Measurements from ENCODE around the gene ETS1.

DNA sequence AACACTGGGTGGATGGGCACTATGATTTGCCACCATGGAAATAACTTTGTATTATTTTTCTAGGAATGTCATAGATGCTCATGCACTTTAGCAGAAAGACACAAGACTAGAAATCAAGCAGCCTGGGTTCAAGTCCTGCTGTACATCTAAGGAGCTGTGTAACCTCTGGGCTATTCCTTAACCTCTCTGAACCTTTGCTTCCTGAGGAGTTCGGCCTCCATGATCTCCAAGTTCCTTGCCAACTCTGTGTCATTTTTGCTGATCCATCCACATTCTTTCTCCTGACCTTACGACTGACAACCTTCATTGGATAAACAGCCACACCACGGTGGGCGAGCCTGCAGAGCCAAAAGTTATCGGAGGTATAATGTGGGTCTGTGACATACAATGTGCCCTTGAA lies 24.1 kb downstream of the ETS1 start:
- no peak for TF ChIP-seq POLR2A (IDR thresholded peaks at IDR 0.05)
- TF ChIP-seq, protein P1, sequence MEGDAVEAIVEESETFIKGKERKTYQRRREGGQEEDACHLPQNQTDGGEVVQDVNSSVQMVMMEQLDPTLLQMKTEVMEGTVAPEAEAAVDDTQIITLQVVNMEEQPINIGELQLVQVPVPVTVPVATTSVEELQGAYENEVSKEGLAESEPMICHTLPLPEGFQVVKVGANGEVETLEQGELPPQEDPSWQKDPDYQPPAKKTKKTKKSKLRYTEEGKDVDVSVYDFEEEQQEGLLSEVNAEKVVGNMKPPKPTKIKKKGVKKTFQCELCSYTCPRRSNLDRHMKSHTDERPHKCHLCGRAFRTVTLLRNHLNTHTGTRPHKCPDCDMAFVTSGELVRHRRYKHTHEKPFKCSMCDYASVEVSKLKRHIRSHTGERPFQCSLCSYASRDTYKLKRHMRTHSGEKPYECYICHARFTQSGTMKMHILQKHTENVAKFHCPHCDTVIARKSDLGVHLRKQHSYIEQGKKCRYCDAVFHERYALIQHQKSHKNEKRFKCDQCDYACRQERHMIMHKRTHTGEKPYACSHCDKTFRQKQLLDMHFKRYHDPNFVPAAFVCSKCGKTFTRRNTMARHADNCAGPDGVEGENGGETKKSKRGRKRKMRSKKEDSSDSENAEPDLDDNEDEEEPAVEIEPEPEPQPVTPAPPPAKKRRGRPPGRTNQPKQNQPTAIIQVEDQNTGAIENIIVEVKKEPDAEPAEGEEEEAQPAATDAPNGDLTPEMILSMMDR (IDR thresholded peaks at IDR 0.05): no peak

All from heart left ventricle (tissue), 13 donors.